HL-60 (cell line): ENCODE data around the gene ENPP5.

Source experiments
- GABPA ChIP-seq: IDR thresholded peaks from 2 replicates; pipeline ENCODE4 v1.6.1; 2012; ENCODE audit warnings: low read depth
- POLR2AphosphoS5 ChIP-seq: IDR thresholded peaks from 2 replicates; pipeline ENCODE4 v1.6.1; 2012; ENCODE audit warnings: low read depth
- TF ChIP-seq, protein P1 (sequence below): IDR thresholded peaks from one replicate; pipeline ENCODE4 v1.5.1; 2011; ENCODE audit warnings: low read length, control low read depth, inconsistent platforms; ENCODE audit not compliant: insufficient read depth
- TF ChIP-seq, protein P2 (sequence below): IDR thresholded peaks from 2 replicates; pipeline ENCODE4 v1.6.1; 2012; ENCODE audit warnings: low read depth; ENCODE audit not compliant: insufficient replicate concordance

DNA sequence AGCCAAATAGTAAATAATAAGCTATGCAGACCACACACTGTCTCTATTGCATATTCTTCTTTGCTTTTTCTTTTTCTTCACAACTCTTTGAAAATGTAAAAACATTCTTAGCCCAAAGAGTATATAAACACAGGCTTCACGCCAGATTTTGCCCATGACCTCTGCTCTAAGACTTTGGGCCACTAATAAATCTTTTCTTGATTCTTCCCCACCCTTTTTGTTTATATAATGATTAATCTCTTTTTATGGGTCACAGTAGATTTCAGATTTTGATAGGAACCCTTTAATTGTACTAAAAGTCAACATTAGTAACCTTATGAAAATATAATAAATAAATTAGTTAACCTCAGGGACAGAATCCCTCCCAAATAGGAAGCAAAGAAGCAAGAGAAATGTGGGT is 15.8 kb upstream of the ENPP5 start:
- TF ChIP-seq, protein P1, sequence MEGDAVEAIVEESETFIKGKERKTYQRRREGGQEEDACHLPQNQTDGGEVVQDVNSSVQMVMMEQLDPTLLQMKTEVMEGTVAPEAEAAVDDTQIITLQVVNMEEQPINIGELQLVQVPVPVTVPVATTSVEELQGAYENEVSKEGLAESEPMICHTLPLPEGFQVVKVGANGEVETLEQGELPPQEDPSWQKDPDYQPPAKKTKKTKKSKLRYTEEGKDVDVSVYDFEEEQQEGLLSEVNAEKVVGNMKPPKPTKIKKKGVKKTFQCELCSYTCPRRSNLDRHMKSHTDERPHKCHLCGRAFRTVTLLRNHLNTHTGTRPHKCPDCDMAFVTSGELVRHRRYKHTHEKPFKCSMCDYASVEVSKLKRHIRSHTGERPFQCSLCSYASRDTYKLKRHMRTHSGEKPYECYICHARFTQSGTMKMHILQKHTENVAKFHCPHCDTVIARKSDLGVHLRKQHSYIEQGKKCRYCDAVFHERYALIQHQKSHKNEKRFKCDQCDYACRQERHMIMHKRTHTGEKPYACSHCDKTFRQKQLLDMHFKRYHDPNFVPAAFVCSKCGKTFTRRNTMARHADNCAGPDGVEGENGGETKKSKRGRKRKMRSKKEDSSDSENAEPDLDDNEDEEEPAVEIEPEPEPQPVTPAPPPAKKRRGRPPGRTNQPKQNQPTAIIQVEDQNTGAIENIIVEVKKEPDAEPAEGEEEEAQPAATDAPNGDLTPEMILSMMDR, result no peak
- no peak for TF ChIP-seq GABPA
- TF ChIP-seq, protein P2, sequence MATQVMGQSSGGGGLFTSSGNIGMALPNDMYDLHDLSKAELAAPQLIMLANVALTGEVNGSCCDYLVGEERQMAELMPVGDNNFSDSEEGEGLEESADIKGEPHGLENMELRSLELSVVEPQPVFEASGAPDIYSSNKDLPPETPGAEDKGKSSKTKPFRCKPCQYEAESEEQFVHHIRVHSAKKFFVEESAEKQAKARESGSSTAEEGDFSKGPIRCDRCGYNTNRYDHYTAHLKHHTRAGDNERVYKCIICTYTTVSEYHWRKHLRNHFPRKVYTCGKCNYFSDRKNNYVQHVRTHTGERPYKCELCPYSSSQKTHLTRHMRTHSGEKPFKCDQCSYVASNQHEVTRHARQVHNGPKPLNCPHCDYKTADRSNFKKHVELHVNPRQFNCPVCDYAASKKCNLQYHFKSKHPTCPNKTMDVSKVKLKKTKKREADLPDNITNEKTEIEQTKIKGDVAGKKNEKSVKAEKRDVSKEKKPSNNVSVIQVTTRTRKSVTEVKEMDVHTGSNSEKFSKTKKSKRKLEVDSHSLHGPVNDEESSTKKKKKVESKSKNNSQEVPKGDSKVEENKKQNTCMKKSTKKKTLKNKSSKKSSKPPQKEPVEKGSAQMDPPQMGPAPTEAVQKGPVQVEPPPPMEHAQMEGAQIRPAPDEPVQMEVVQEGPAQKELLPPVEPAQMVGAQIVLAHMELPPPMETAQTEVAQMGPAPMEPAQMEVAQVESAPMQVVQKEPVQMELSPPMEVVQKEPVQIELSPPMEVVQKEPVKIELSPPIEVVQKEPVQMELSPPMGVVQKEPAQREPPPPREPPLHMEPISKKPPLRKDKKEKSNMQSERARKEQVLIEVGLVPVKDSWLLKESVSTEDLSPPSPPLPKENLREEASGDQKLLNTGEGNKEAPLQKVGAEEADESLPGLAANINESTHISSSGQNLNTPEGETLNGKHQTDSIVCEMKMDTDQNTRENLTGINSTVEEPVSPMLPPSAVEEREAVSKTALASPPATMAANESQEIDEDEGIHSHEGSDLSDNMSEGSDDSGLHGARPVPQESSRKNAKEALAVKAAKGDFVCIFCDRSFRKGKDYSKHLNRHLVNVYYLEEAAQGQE, result no peak
- TF ChIP-seq POLR2AphosphoS5, result no peak
